ENCODE measurements around the gene SH3BP5L. TPM values are rescaled to one million over a fixed set of nuclear protein-coding genes. Genes with fewer than 3 reads are reported as not detected.

The SH3BP5L gene
- total and polyA plus RNA-seq, 2 of the 13 experiments (the other 11 are each of a cell fraction or from before 2014, with no cell fraction given) = 10.3 to 14.9 TPM

DNA sequence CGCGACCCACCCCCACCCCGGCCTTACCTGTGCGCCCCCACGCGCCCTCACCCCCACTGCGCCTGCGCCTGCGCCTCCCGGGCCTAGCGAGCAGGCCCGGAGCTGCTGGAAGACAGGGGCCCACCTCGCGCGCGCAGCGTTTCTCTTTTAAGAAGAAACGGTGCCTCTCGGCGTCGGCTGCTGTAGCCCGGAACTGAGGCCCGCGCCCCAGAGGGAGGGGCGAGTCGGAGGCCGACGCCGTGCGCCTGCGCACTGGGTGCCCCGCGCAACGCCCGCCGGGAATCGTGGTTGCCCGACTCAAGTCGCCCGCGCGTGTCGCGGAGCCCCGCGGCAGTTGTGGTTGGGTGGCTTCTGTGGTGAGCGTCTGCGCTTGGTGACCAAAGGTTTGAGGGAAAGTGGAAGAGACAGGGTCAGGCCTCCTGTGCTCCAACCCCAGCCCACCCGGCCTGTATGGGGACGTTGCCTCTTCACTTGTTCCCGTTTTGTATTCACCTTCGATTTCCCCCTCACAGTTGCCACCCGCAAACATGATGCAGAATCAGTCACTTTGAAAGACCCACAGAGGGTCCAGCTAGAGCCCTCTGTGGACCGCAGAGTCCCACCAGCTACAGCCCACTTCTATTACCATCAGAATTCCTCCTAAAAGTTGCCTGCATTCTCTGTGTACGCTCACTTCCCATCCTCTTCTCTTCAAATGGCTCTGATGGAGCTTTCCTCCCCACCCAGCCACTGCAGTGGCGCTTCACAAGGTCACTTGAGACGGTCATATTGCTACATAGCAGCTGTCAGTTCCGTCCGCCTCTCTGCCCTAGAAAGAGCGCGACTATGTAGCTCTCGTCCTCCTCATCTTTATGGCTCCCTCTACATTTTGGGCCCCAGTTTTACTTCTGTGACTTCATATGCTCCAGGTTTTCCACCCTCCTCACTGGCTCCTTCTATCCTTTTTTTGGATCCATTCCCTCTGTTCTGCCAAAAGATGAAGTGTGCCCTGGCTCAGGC lies 33.5 kb upstream of the SH3BP5L start, which contains the start of gene ZNF692 (continued):
- TF ChIP-seq ZNF33B (CRISPR knock-in tag; IDR thresholded peaks at IDR 0.05) (no peak), ZNF879 (CRISPR knock-in tag; IDR thresholded peaks at IDR 0.05) (no peak), AGO1 (IDR thresholded peaks at IDR 0.05; ENCODE audit: low read depth, low read length, poor library complexity, severe bottlenecking) (no peak), MATR3 (CRISPR knock-in tag; IDR thresholded peaks at IDR 0.05) (no peak), ETV5 (CRISPR knock-in tag; IDR thresholded peaks at IDR 0.05; ENCODE audit: borderline replicate concordance) (peak; percentile 83), DMAP1 (CRISPR knock-in tag; IDR thresholded peaks at IDR 0.05) (peak; percentile 28; the same call in 1 of the 2 replicates), ZNF740 (CRISPR knock-in tag; IDR thresholded peaks at IDR 0.05) (0 out of 2 replicates have a peak, but pooled peaks have one; percentile 13), ZNF543 (CRISPR knock-in tag; IDR thresholded peaks at IDR 0.05) (no peak; the same call in 1 of the 2 replicates), ZMAT5 (CRISPR knock-in tag; IDR thresholded peaks at IDR 0.05; ENCODE audit: borderline replicate concordance, low read depth) (no peak), GTF3A (CRISPR knock-in tag; conservative IDR thresholded peaks at IDR 0.05) (no peak), CCAR2 (optimal IDR thresholded peaks at IDR 0.05; ENCODE audit: low read depth, low read length) (no peak), STAT5B (CRISPR knock-in tag; IDR thresholded peaks at IDR 0.05) (no peak), ZNF746 (CRISPR knock-in tag; IDR thresholded peaks at IDR 0.05) (peak; percentile 63; the same call in 1 of the 2 replicates), ZNF790 (CRISPR knock-in tag; IDR thresholded peaks at IDR 0.05; ENCODE audit: borderline replicate concordance) (no peak; the same call in 1 of the 2 replicates), ZNF616 (CRISPR knock-in tag; IDR thresholded peaks at IDR 0.05; ENCODE audit: low read depth) (no peak), ZGPAT (CRISPR knock-in tag; IDR thresholded peaks at IDR 0.05) (no peak; the same call in none of the 2 replicates), ZNF441 (CRISPR knock-in tag; IDR thresholded peaks at IDR 0.05; ENCODE audit: borderline replicate concordance) (no peak), TEAD2 (CRISPR knock-in tag; IDR thresholded peaks at IDR 0.05) (no peak), HOXD1 (CRISPR knock-in tag; IDR thresholded peaks at IDR 0.05) (peak; percentile 56), JUN (CRISPR knock-in tag; IDR thresholded peaks at IDR 0.05) (no peak), FIP1L1 (IDR thresholded peaks at IDR 0.05; ENCODE audit: borderline replicate concordance, insufficient read depth, low read depth, low read length) (no peak), KDM4B (CRISPR knock-in tag; IDR thresholded peaks at IDR 0.05) (no peak), FOXM1 (CRISPR knock-in tag; IDR thresholded peaks at IDR 0.05) (no peak)
- TF ChIP-seq, protein P1, sequence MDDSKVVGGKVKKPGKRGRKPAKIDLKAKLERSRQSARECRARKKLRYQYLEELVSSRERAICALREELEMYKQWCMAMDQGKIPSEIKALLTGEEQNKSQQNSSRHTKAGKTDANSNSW (CRISPR knock-in tag; IDR thresholded peaks at IDR 0.05; ENCODE audit: borderline replicate concordance) = no peak
- TF ChIP-seq, protein P2, sequence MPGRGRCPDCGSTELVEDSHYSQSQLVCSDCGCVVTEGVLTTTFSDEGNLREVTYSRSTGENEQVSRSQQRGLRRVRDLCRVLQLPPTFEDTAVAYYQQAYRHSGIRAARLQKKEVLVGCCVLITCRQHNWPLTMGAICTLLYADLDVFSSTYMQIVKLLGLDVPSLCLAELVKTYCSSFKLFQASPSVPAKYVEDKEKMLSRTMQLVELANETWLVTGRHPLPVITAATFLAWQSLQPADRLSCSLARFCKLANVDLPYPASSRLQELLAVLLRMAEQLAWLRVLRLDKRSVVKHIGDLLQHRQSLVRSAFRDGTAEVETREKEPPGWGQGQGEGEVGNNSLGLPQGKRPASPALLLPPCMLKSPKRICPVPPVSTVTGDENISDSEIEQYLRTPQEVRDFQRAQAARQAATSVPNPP (CRISPR knock-in tag; IDR thresholded peaks at IDR 0.05) = no peak
- TF ChIP-seq, protein P3, sequence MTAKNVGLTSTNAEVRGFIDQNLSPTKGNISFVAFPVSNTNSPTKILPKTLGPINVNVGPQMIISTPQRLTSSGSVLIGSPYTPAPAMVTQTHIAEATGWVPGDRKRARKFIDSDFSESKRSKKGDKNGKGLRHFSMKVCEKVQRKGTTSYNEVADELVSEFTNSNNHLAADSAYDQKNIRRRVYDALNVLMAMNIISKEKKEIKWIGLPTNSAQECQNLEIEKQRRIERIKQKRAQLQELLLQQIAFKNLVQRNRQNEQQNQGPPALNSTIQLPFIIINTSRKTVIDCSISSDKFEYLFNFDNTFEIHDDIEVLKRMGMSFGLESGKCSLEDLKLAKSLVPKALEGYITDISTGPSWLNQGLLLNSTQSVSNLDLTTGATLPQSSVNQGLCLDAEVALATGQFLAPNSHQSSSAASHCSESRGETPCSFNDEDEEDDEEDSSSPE (CRISPR knock-in tag; IDR thresholded peaks at IDR 0.05) = peak; percentile 77
